Posterior vena cava (tissue), 2 donors: ENCODE measurements around the gene SLC29A2. TPM values are rescaled to one million over a fixed set of nuclear protein-coding genes. Genes with fewer than 3 reads are reported as not detected.

Source experiments
- DNase-seq: peaks from one replicate; pipeline ENCODE4 v3.0.0-alpha.2; 2020; ENCODE audit warnings: low spot score
- intact Hi-C, 2 donors: fragments of 100-400 bp; cut with DNase I; formaldehyde crosslinking; loops; one replicate each; pipeline versions ENCODE4 v1.14.1 to v1.14.2; 2022 to 2023
- total RNA-seq, 2 donors: library from RNA; stranded (reverse); fragmentation: NEBNext Ultra II Directional; extraction: Animal tissue kit (Norgen Biotek cat#: 25700); gene quantifications; one replicate each; pipeline ENCODE4 v1.2.1, GENCODE V29; 2021
- donor health status: DM: yes; HTN: yes; CAD: no.
- donor health status: DM: yes; HTN: yes; CAD: no.

Gene SLC29A2
- total RNA-seq, 2 donors from 2014 or later, result 1.7 to 2.0 TPM

GRCh38 chr11:66313321-66314185 is 58.0 kb downstream of the SLC29A2 start:
- intact Hi-C loops, result no loop called here
- peak; percentile 81 for DNase-seq

- intact Hi-C loops, result no loop called here
- DNase-seq, result peak; percentile 100
Observed at GRCh38 chr11:66312549-66313320, 58.8 kb downstream of the SLC29A2 start.

Other genes with a start within 250 kb of the SLC29A2 start
- 10 to 100 TPM; 30.1 to 41.3 TPM for gene KLC2, start 114.1 kb downstream of the SLC29A2 start, total RNA-seq
- 100 to 1,000 TPM; 102 to 112 TPM for gene RAB1B, start 103.1 kb downstream of the SLC29A2 start, total RNA-seq
- gene CNIH2, start 93.6 kb downstream of the SLC29A2 start, total RNA-seq, result not detected
- gene YIF1A, start 82.6 kb downstream of the SLC29A2 start, total RNA-seq, result 10 to 100 TPM; 63.9 to 73.6 TPM
- not detected for gene TMEM151A, start 79.9 kb downstream of the SLC29A2 start, total RNA-seq
- gene CD248, start 54.7 kb downstream of the SLC29A2 start, total RNA-seq, result 100 to 1,000 TPM in 1 of 2 donors, 10 to 100 TPM in 1; 67.5 to 248 TPM
- 1 to 10 TPM; 5.4 to 7.4 TPM for gene RIN1, start 35.3 kb downstream of the SLC29A2 start, total RNA-seq
- gene BRMS1, start 26.7 kb downstream of the SLC29A2 start, total RNA-seq, result 10 to 100 TPM; 20.4 to 22.0 TPM
- 10 to 100 TPM; 16.5 to 20.0 TPM for gene B4GAT1, start 24.1 kb downstream of the SLC29A2 start, total RNA-seq
- gene NPAS4, start 49.3 kb upstream of the SLC29A2 start, total RNA-seq, result 1 to 10 TPM; 2.6 to 6.5 TPM
- 10 to 100 TPM; 36.5 to 37.2 TPM for gene MRPL11, start 67.1 kb upstream of the SLC29A2 start, total RNA-seq
- 10 to 100 TPM; 12.4 to 13.0 TPM for gene PELI3, start 95.1 kb upstream of the SLC29A2 start, total RNA-seq
- 10 to 100 TPM; 27.1 to 29.4 TPM for gene DPP3, start 108.7 kb upstream of the SLC29A2 start, total RNA-seq
- gene BBS1, start 138.9 kb upstream of the SLC29A2 start, total RNA-seq, result 10 to 100 TPM; 23.4 to 31.1 TPM
- gene ZDHHC24, start 174.3 kb upstream of the SLC29A2 start, total RNA-seq, result 1 to 10 TPM; 9.0 TPM
- gene ACTN3, start 175.1 kb upstream of the SLC29A2 start, total RNA-seq, result under 1 TPM; 0.14 to 0.51 TPM
- 10 to 100 TPM; 38.6 to 73.9 TPM for gene CTSF, start 196.8 kb upstream of the SLC29A2 start, total RNA-seq
- gene CCDC87, start 221.3 kb upstream of the SLC29A2 start, total RNA-seq, result under 1 TPM; 0.24 to 0.46 TPM
- gene CCS, start 221.4 kb upstream of the SLC29A2 start, total RNA-seq, result 10 to 100 TPM; 18.8 to 31.8 TPM
- gene RBM14, start 244.9 kb upstream of the SLC29A2 start, total RNA-seq, result 10 to 100 TPM; 39.7 to 51.7 TPM